ENCODE results near the gene WDFY4. TPM values are rescaled to one million over a fixed set of nuclear protein-coding genes. Genes with fewer than 3 reads are reported as not detected.
"Not testable (repeated sequence)": the region's sequence is repeated elsewhere in the genome, so short reads cannot be mapped to it uniquely, and the experiment has no call there.

The WDFY4 gene
- polyA plus RNA-seq, 1 donor from 2014 or later: not detected

DNA sequence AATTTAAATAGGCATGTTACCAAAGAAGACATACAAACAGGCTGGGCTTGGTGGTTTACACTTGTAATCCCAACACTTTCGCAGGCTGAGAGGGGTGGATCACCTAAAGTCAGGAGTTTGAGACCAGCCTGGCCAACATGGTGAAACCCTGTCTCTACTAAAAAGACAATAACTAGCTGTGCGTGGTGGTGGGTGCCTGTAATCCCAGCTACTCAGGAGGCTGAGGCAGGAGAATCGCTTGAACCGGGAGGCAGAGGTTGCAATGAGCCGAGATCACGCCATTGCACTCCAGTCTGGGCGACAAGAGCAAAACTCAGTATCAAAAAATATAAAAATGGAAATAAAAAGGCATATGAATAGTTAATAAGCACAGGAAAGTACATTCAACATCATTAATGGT lies 37.6 kb upstream of the WDFY4 start:
- H3K4me2 ChIP-seq (ENCODE audit: low read length); H3K9me2 ChIP-seq (ENCODE audit: insufficient read depth, low read length); H2AFZ ChIP-seq (ENCODE audit: low read depth, low read length); H3K4me3 ChIP-seq (ENCODE audit: low read length); H3K9ac ChIP-seq (ENCODE audit: low read length); H4K20me1 ChIP-seq (ENCODE audit: insufficient read depth); H3K9me3 ChIP-seq (ENCODE audit: low read length); H3F3A ChIP-seq (ENCODE audit: insufficient read depth, low read length, poor library complexity, severe bottlenecking); H3K27ac ChIP-seq (ENCODE audit: low read length); H3K27me3 ChIP-seq (ENCODE audit: insufficient read depth, low read depth, low read length); H3K36me3 ChIP-seq (ENCODE audit: insufficient read depth, low read length); H3K79me2 ChIP-seq (replicated peaks; ENCODE audit: insufficient read depth, low read length): not testable (repeated sequence)

DNA sequence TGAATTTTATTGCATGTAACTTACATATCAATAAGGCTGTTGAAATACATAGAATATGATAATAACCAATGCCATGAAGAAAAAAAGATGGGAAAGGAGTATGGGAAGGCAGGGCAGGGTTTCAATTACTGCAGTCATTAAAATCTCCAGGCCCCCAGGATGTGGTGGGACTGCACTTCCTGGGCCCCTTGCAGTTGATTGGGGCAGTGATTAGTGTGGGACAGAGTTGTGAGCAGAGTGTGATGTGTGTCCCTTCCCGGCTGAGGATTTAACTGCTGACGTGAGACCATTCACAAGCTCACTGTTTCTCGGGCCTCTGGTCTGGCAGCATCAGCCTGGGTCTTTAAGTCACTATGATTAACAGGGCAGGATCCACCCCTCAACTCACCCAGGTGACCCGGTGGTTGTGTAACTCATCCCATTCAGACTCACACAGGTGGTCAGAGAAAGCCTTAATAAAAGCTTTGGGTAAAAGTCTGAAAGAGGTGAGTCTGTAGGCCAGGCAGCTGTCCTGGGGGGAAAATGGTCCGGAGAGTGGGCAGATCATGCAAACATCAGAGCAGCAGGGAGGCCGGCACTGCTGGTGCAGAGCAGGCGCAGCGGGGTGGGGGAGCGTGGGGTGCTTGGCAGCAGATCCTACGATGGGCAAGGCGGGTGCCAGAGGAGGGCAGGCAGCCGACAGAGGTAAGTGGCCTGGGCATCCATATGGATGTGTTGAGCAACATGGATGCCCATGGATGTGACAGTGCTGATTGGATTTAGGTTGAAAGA lies 36.3 kb upstream of the WDFY4 start:
- H3K27me3 ChIP-seq (ENCODE audit: insufficient read depth, low read depth, low read length): no peaks in the 10 kb centered on the region
- no peak overlapping the region for H3K4me3 ChIP-seq (ENCODE audit: low read length)
- H3K27ac ChIP-seq (ENCODE audit: low read length): no peak overlapping the region
- no peaks in the 10 kb centered on the region for H4K20me1 ChIP-seq (ENCODE audit: insufficient read depth)
- H2AFZ ChIP-seq (ENCODE audit: low read depth, low read length): no peak overlapping the region
- no peaks in the 10 kb centered on the region for H3F3A ChIP-seq (ENCODE audit: insufficient read depth, low read length, poor library complexity, severe bottlenecking)
- no peaks in the 10 kb centered on the region for H3K79me2 ChIP-seq (replicated peaks; ENCODE audit: insufficient read depth, low read length)
- H3K9me3 ChIP-seq (ENCODE audit: low read length): no peaks in the 10 kb centered on the region
- TF ChIP-seq TAF1 (IDR thresholded peaks at IDR 0.05; ENCODE audit: low read depth) (no peak), EZH2 (IDR thresholded peaks at IDR 0.05; ENCODE audit: borderline replicate concordance, insufficient read depth, low read length, poor library complexity, severe bottlenecking) (no peak), EP300 (conservative IDR thresholded peaks at IDR 0.05; ENCODE audit: poor library complexity, severe bottlenecking) (no peak)
- TF ChIP-seq, protein P1, sequence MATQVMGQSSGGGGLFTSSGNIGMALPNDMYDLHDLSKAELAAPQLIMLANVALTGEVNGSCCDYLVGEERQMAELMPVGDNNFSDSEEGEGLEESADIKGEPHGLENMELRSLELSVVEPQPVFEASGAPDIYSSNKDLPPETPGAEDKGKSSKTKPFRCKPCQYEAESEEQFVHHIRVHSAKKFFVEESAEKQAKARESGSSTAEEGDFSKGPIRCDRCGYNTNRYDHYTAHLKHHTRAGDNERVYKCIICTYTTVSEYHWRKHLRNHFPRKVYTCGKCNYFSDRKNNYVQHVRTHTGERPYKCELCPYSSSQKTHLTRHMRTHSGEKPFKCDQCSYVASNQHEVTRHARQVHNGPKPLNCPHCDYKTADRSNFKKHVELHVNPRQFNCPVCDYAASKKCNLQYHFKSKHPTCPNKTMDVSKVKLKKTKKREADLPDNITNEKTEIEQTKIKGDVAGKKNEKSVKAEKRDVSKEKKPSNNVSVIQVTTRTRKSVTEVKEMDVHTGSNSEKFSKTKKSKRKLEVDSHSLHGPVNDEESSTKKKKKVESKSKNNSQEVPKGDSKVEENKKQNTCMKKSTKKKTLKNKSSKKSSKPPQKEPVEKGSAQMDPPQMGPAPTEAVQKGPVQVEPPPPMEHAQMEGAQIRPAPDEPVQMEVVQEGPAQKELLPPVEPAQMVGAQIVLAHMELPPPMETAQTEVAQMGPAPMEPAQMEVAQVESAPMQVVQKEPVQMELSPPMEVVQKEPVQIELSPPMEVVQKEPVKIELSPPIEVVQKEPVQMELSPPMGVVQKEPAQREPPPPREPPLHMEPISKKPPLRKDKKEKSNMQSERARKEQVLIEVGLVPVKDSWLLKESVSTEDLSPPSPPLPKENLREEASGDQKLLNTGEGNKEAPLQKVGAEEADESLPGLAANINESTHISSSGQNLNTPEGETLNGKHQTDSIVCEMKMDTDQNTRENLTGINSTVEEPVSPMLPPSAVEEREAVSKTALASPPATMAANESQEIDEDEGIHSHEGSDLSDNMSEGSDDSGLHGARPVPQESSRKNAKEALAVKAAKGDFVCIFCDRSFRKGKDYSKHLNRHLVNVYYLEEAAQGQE (IDR thresholded peaks at IDR 0.05; ENCODE audit: borderline replicate concordance): no peak
- H3K9me2 ChIP-seq (ENCODE audit: insufficient read depth, low read length): no peaks in the 10 kb centered on the region
- no peaks in the 10 kb centered on the region for H3K36me3 ChIP-seq (ENCODE audit: insufficient read depth, low read length)
- H3K4me2 ChIP-seq (ENCODE audit: low read length): no peak overlapping the region
- H3K9ac ChIP-seq (ENCODE audit: low read length): no peak overlapping the region

DNA sequence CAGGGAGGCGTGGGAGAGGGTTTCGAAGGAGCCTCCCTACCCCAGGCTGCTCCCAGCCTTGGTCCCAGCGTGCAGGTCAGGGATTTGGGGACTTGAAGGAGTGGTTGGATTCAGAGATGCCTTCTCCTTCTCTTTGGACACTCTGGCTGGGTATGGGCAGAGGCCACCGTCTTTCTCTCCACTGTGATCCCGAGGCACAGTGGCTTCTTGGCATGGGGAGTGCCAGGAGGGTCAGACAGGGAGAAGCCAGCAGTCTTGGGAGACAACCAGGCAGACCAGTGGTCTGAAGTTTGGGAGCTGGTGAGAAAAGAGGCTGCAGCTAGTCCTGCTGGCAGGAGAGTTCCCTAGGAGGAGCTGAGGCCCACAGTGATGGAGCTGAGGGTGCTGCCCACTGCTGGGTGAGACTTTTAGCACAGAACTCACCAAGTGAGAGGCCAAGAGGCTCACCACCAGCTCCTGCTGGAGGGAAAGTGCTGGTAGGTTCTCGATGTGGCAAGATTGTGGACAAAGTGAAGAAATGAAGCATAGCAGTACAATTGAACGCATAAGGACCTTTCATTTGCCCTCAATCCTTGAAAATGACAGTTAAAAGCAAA lies 35.2 kb upstream of the WDFY4 start:
- no peak for TF ChIP-seq EP300 (conservative IDR thresholded peaks at IDR 0.05; ENCODE audit: poor library complexity, severe bottlenecking)
- TF ChIP-seq SMC3 (conservative IDR thresholded peaks at IDR 0.05; ENCODE audit: poor library complexity): no peak
- TF ChIP-seq TAF1 (IDR thresholded peaks at IDR 0.05; ENCODE audit: low read depth): no peak
- TF ChIP-seq, protein P2, sequence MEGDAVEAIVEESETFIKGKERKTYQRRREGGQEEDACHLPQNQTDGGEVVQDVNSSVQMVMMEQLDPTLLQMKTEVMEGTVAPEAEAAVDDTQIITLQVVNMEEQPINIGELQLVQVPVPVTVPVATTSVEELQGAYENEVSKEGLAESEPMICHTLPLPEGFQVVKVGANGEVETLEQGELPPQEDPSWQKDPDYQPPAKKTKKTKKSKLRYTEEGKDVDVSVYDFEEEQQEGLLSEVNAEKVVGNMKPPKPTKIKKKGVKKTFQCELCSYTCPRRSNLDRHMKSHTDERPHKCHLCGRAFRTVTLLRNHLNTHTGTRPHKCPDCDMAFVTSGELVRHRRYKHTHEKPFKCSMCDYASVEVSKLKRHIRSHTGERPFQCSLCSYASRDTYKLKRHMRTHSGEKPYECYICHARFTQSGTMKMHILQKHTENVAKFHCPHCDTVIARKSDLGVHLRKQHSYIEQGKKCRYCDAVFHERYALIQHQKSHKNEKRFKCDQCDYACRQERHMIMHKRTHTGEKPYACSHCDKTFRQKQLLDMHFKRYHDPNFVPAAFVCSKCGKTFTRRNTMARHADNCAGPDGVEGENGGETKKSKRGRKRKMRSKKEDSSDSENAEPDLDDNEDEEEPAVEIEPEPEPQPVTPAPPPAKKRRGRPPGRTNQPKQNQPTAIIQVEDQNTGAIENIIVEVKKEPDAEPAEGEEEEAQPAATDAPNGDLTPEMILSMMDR (IDR thresholded peaks at IDR 0.05; ENCODE audit: poor library complexity, severe bottlenecking): no peak
- no peak for TF ChIP-seq POLR2AphosphoS5 (IDR thresholded peaks at IDR 0.05)
- TF ChIP-seq MXI1 (conservative IDR thresholded peaks at IDR 0.05; ENCODE audit: poor library complexity, severe bottlenecking): no peak
- no peak for TF ChIP-seq RAD21 (conservative IDR thresholded peaks at IDR 0.05)
- TF ChIP-seq EZH2 (IDR thresholded peaks at IDR 0.05; ENCODE audit: borderline replicate concordance, insufficient read depth, low read length, poor library complexity, severe bottlenecking): no peak
- TF ChIP-seq, protein P1 (IDR thresholded peaks at IDR 0.05; ENCODE audit: borderline replicate concordance): no peak
- H3K36me3 ChIP-seq (ENCODE audit: insufficient read depth, low read length): no peaks in the 10 kb centered on the region
- H3K27ac ChIP-seq (ENCODE audit: low read length): no peak overlapping the region
- no peaks in the 10 kb centered on the region for H3K9me3 ChIP-seq (ENCODE audit: low read length)
- H2AFZ ChIP-seq (ENCODE audit: low read depth, low read length): no peak overlapping the region
- no peaks in the 10 kb centered on the region for H3K79me2 ChIP-seq (replicated peaks; ENCODE audit: insufficient read depth, low read length)
- no peak overlapping the region for H3K9ac ChIP-seq (ENCODE audit: low read length)
- H3K4me2 ChIP-seq (ENCODE audit: low read length): no peak overlapping the region
- no peaks in the 10 kb centered on the region for H4K20me1 ChIP-seq (ENCODE audit: insufficient read depth)
- H3F3A ChIP-seq (ENCODE audit: insufficient read depth, low read length, poor library complexity, severe bottlenecking): no peaks in the 10 kb centered on the region
- H3K4me3 ChIP-seq (ENCODE audit: low read length): no peak overlapping the region
- no peaks in the 10 kb centered on the region for H3K9me2 ChIP-seq (ENCODE audit: insufficient read depth, low read length)
- H3K27me3 ChIP-seq (ENCODE audit: insufficient read depth, low read depth, low read length): no peaks in the 10 kb centered on the region
